ENCODE data around the gene TMEM203. TPM values are rescaled to one million over a fixed set of nuclear protein-coding genes. Genes with fewer than 3 reads are reported as not detected.

The TMEM203 gene
- total and polyA plus RNA-seq, 2 of the 13 experiments (the other 11 are each of a cell fraction or from before 2014, with no cell fraction given) = 23.4 to 36.7 TPM

DNA sequence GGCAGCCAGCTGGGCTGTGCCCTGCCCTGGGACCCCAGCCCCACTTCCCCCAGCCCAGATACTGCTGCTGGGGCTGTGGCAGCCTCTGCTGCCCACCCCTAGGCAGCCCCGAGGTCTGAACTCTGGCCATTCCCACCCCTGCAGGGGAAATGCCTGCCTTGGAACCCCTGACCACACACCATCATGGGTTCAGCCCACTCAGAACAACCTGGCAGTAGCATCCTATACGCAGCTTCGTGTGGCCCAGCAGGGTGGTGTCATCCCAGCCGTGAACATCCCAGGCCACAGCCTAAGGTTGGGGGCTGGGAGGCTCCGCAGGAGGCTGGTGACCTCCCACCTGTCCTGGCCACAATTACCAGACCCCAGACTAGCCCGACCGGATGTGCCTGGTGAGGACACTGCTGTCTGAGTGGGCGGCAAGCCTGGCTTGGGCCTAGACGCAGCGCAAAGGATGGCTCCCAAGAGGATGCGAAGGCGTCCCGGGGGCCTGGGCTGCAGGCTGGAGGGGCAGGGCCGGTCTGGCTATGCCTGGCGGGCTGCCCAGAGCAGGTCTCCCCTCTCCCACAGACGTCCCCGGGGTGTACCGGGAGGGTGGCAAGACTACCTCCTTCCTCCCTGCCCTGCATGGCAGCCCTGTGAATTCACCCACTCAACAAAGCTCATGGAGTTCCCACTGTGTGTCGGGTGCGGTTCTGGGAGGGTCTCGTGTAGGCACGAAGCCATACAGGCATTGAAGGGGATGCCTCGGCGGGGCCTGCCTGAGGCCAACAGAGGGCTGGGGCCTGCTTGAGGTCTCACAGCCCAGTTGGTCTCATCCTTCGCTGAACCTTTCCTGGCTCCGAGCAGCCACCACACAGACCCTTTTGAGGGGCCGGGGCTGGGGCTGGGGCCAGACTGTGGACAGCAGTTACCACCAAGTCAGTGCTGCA is 23.8 kb upstream of the TMEM203 start (continued):
- TF ChIP-seq PCBP1 (IDR thresholded peaks at IDR 0.05; ENCODE audit: borderline replicate concordance, low read depth, low read length) = no peak
- no peak for TF ChIP-seq ZBTB7A (CRISPR knock-in tag; IDR thresholded peaks at IDR 0.05)
- TF ChIP-seq, protein P1, sequence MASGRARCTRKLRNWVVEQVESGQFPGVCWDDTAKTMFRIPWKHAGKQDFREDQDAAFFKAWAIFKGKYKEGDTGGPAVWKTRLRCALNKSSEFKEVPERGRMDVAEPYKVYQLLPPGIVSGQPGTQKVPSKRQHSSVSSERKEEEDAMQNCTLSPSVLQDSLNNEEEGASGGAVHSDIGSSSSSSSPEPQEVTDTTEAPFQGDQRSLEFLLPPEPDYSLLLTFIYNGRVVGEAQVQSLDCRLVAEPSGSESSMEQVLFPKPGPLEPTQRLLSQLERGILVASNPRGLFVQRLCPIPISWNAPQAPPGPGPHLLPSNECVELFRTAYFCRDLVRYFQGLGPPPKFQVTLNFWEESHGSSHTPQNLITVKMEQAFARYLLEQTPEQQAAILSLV (CRISPR knock-in tag; IDR thresholded peaks at IDR 0.05; ENCODE audit: borderline replicate concordance) = no peak
- 0 out of 2 replicates have a peak, but pooled peaks have one; percentile 53 for TF ChIP-seq ZNF557 (CRISPR knock-in tag; IDR thresholded peaks at IDR 0.05)
- TF ChIP-seq KDM2A (CRISPR knock-in tag; IDR thresholded peaks at IDR 0.05; ENCODE audit: borderline replicate concordance, low read depth) = peak; percentile 67; the same call in 1 of the 2 replicates
- TF ChIP-seq HNRNPLL (IDR thresholded peaks at IDR 0.05; ENCODE audit: low read depth, low read length, poor library complexity, severe bottlenecking) = no peak
- no peak for TF ChIP-seq FOXC1 (CRISPR knock-in tag; IDR thresholded peaks at IDR 0.05; ENCODE audit: borderline replicate concordance)
- TF ChIP-seq ESRRA (CRISPR knock-in tag; IDR thresholded peaks at IDR 0.05; ENCODE audit: low read depth) = no peak
- TF ChIP-seq JUND (CRISPR knock-in tag; IDR thresholded peaks at IDR 0.05) = 0 out of 2 replicates have a peak, but pooled peaks have one; percentile 8
- TF ChIP-seq, protein P2, sequence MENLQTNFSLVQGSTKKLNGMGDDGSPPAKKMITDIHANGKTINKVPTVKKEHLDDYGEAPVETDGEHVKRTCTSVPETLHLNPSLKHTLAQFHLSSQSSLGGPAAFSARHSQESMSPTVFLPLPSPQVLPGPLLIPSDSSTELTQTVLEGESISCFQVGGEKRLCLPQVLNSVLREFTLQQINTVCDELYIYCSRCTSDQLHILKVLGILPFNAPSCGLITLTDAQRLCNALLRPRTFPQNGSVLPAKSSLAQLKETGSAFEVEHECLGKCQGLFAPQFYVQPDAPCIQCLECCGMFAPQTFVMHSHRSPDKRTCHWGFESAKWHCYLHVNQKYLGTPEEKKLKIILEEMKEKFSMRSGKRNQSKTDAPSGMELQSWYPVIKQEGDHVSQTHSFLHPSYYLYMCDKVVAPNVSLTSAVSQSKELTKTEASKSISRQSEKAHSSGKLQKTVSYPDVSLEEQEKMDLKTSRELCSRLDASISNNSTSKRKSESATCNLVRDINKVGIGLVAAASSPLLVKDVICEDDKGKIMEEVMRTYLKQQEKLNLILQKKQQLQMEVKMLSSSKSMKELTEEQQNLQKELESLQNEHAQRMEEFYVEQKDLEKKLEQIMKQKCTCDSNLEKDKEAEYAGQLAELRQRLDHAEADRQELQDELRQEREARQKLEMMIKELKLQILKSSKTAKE (CRISPR knock-in tag; IDR thresholded peaks at IDR 0.05; ENCODE audit: borderline replicate concordance) = no peak
- TF ChIP-seq RNF219 (CRISPR knock-in tag; IDR thresholded peaks at IDR 0.05) = no peak
- peak; percentile 58; the same call in 1 of the 2 replicates for TF ChIP-seq ZSCAN25 (CRISPR knock-in tag; IDR thresholded peaks at IDR 0.05)
- 0 out of 2 replicates have a peak, but pooled peaks have one; percentile 8 for TF ChIP-seq REL (CRISPR knock-in tag; conservative IDR thresholded peaks at IDR 0.05)
- peak; percentile 48; the same call in 1 of the 2 replicates for TF ChIP-seq ZNF777 (CRISPR knock-in tag; IDR thresholded peaks at IDR 0.05)
- TF ChIP-seq CHCHD3 (CRISPR knock-in tag; IDR thresholded peaks at IDR 0.05) = no peak
- peak; percentile 60 for TF ChIP-seq POLR2G (IDR thresholded peaks at IDR 0.05; ENCODE audit: low read depth, low read length)
- no peak for TF ChIP-seq ZMAT5 (CRISPR knock-in tag; IDR thresholded peaks at IDR 0.05; ENCODE audit: borderline replicate concordance, low read depth)
- no peak for TF ChIP-seq NBN (conservative IDR thresholded peaks at IDR 0.05)
- TF ChIP-seq SIN3A (IDR thresholded peaks at IDR 0.05; ENCODE audit: borderline replicate concordance, low read depth, low read length) = peak; percentile 36; the same call in 1 of the 2 replicates
- TF ChIP-seq ZSCAN31 (CRISPR knock-in tag; IDR thresholded peaks at IDR 0.05; ENCODE audit: low read depth) = 0 out of 2 replicates have a peak, but pooled peaks have one; percentile 26
- peak; percentile 91; the same call in 1 of the 2 replicates for TF ChIP-seq NFKB2 (CRISPR knock-in tag; IDR thresholded peaks at IDR 0.05; ENCODE audit: borderline replicate concordance)
